HepG2 (cell line): ENCODE measurements around the gene EPM2AIP1. TPM values are rescaled to one million over a fixed set of nuclear protein-coding genes. Genes with fewer than 3 reads are reported as not detected.

Source experiments
- AGO2 ChIP-seq: fragments of 200-400 bp; formaldehyde crosslinking; optimal IDR thresholded peaks from 2 replicates; pipeline ENCODE3; 2017; ENCODE audit warnings: mild to moderate bottlenecking, low read depth, low read length, moderate library complexity
- HNF4A ChIP-seq: sonication (generic); formaldehyde crosslinking; IDR thresholded peaks from 2 replicates; pipeline ENCODE4 v1.4.0; 2020; ENCODE audit warnings: missing genetic modification reagents
- MTF2 ChIP-seq: sonication (generic); formaldehyde crosslinking; IDR thresholded peaks from 2 replicates; pipeline ENCODE4 v1.5.0; 2020; ENCODE audit warnings: missing genetic modification reagents, borderline replicate concordance
- NFYC ChIP-seq: IDR thresholded peaks from 2 replicates; pipeline ENCODE4 v1.6.1; 2016; ENCODE audit warnings: missing genetic modification reagents, missing compliant biosample characterization
- POLR2G ChIP-seq: fragments of 200-400 bp; formaldehyde crosslinking; IDR thresholded peaks from 2 replicates; pipeline ENCODE4 v1.6.1; 2018; ENCODE audit warnings: mild to moderate bottlenecking, low read depth, low read length, moderate library complexity
- REL ChIP-seq: sonication (generic); formaldehyde crosslinking; conservative IDR thresholded peaks from 2 replicates; pipeline ENCODE4 v1.8.0; 2022; ENCODE audit warnings: mild to moderate bottlenecking, missing genetic modification reagents, moderate library complexity
- SNAPC4 ChIP-seq: sonication (generic); formaldehyde crosslinking; IDR thresholded peaks from 2 replicates; pipeline ENCODE4 v1.4.0; 2020; ENCODE audit warnings: mild to moderate bottlenecking, missing genetic modification reagents
- SSRP1 ChIP-seq: IDR thresholded peaks from 2 replicates; pipeline ENCODE4 v1.6.1; 2016; ENCODE audit warnings: control low read depth
- TGIF2 ChIP-seq: IDR thresholded peaks from 2 replicates; pipeline ENCODE4 v1.6.1; 2016; ENCODE audit warnings: control low read depth, missing compliant biosample characterization
- THAP7 ChIP-seq: sonication (generic); formaldehyde crosslinking; IDR thresholded peaks from 2 replicates; pipeline ENCODE4 v1.8.1; 2023; ENCODE audit warnings: mild to moderate bottlenecking, missing genetic modification reagents
- ZBTB40 ChIP-seq, 2 experiments: fragments of 450-650 bp in 1 of 2; sonication (generic) in 1 of 2; formaldehyde crosslinking in 1 of 2; IDR thresholded peaks; 2 replicates each; pipeline versions ENCODE4 v1.6.1 to v1.8.0; 2016 to 2022; ENCODE audit warnings: antibody characterized with exemption in 1 of 2, mild to moderate bottlenecking in 1 of 2, missing genetic modification reagents in 1 of 2
- ZNF224 ChIP-seq: sonication (generic); formaldehyde crosslinking; IDR thresholded peaks from 2 replicates; pipeline ENCODE4 v1.5.0; 2020; ENCODE audit warnings: mild to moderate bottlenecking, missing genetic modification reagents
- ZNF326 ChIP-seq: sonication (generic); formaldehyde crosslinking; IDR thresholded peaks from 2 replicates; pipeline ENCODE4 v1.4.0; 2020; ENCODE audit warnings: missing genetic modification reagents, borderline replicate concordance
- ZNF430 ChIP-seq: sonication (generic); formaldehyde crosslinking; IDR thresholded peaks from 2 replicates; pipeline ENCODE4 v1.9.0; 2021; ENCODE audit warnings: mild to moderate bottlenecking, missing genetic modification reagents
- ZNF441 ChIP-seq: sonication (generic); formaldehyde crosslinking; IDR thresholded peaks from 2 replicates; pipeline ENCODE4 v1.7.0; 2021; ENCODE audit warnings: missing genetic modification reagents, borderline replicate concordance
- polyA plus RNA-seq, 8 experiments: library from polyadenylated mRNA; depleted of rRNA in 3 of 8; stranded (reverse) in 7 of 8; unstranded in 1 of 8; fragments of >200 nt; fragmentation: Illumina TruSeq in 4 of 8; extraction: Trizol in 4 of 8; gene quantifications; 2 replicates each; pipeline versions ENCODE4 v1.2.1 to v1.2.3, GENCODE V29; 2011 to 2016; ENCODE audit warnings: low read depth in 4 of 8, missing spikeins in 1 of 8, mixed read lengths in 1 of 8; ENCODE audit not compliant: insufficient read depth in 1 of 8
- total RNA-seq, 5 experiments: library from RNA; depleted of rRNA; stranded (reverse); fragments of >200 nt; fragmentation: Illumina TruSeq; extraction: Trizol; gene quantifications; 2 replicates each; pipeline ENCODE4 v1.2.3, GENCODE V29; 2016; ENCODE audit warnings: low read depth in 1 of 5

Gene EPM2AIP1
- total and polyA plus RNA-seq, 2 of the 13 experiments (the other 11 are each of a cell fraction or from before 2014, with no cell fraction given), result 10.7 to 23.0 TPM

GRCh38 chr3:36992806-36993325 lies at the start of gene EPM2AIP1 (continued):
- TF ChIP-seq ZNF224 (CRISPR knock-in tag) (peak; percentile 63; the same call in 1 of the 2 replicates), REL (CRISPR knock-in tag) (no peak), SNAPC4 (0 out of 2 replicates have a peak, but pooled peaks have one; percentile 54), HNF4A (no peak), MTF2 (CRISPR knock-in tag) (peak; percentile 50; the same call in 1 of the 2 replicates), ZNF326 (CRISPR knock-in tag) (no peak), AGO2 (peak; percentile 83), THAP7 (CRISPR knock-in tag) (peak; percentile 59; the same call in 1 of the 2 replicates), NFYC (CRISPR knock-in tag) (no peak), ZNF430 (CRISPR knock-in tag) (peak; percentile 94; the same call in 1 of the 2 replicates), POLR2G (peak; percentile 95), ZNF441 (CRISPR knock-in tag) (peak; percentile 64), TGIF2 (CRISPR knock-in tag) (peak; percentile 81; the same call in 1 of the 2 replicates), ZBTB40 (IDR thresholded peaks at IDR 0.05) (no peak), ZBTB40 (CRISPR knock-in tag; IDR thresholded peaks at IDR 0.05) (no peak; the same call in 1 of the 2 replicates), SSRP1 (CRISPR knock-in tag) (peak; percentile 64)
